ENCODE results near the gene ZNF524.

DNA sequence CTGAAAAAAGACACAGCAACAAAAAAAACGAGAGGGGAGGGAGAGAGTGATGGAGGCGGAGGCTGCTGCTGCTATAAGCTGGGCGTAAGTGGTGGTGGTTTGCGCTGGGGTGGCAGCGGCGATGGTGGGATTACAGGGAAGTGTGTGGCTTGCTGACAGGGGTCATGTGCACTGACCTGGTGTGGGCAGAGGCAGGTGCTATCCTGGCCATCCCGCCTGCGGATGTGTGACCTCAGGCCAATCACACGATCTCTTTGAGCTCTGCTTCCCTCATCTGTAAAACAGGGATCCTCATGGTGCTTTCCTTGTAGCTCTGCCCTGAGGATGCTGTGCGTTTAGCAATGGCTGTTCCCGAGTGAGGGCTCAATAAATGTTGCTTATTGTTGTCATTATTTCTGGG is 37.4 kb downstream of the ZNF524 start:
- TF ChIP-seq ELF1 (IDR thresholded peaks at IDR 0.05) (no peak), SMC3 (IDR thresholded peaks at IDR 0.05; ENCODE audit: low read depth, low read length) (no peak), MXI1 (IDR thresholded peaks at IDR 0.05; ENCODE audit: low read depth, low read length) (no peak), YY1 (IDR thresholded peaks at IDR 0.05; ENCODE audit: low read depth) (no peak), POLR2AphosphoS5 (IDR thresholded peaks at IDR 0.05; ENCODE audit: low read depth, low read length) (no peak), RAD21 (IDR thresholded peaks at IDR 0.05; ENCODE audit: low read length) (no peak)
- TF ChIP-seq, protein P1, sequence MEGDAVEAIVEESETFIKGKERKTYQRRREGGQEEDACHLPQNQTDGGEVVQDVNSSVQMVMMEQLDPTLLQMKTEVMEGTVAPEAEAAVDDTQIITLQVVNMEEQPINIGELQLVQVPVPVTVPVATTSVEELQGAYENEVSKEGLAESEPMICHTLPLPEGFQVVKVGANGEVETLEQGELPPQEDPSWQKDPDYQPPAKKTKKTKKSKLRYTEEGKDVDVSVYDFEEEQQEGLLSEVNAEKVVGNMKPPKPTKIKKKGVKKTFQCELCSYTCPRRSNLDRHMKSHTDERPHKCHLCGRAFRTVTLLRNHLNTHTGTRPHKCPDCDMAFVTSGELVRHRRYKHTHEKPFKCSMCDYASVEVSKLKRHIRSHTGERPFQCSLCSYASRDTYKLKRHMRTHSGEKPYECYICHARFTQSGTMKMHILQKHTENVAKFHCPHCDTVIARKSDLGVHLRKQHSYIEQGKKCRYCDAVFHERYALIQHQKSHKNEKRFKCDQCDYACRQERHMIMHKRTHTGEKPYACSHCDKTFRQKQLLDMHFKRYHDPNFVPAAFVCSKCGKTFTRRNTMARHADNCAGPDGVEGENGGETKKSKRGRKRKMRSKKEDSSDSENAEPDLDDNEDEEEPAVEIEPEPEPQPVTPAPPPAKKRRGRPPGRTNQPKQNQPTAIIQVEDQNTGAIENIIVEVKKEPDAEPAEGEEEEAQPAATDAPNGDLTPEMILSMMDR (IDR thresholded peaks at IDR 0.05), result no peak
- TF ChIP-seq, protein P2, sequence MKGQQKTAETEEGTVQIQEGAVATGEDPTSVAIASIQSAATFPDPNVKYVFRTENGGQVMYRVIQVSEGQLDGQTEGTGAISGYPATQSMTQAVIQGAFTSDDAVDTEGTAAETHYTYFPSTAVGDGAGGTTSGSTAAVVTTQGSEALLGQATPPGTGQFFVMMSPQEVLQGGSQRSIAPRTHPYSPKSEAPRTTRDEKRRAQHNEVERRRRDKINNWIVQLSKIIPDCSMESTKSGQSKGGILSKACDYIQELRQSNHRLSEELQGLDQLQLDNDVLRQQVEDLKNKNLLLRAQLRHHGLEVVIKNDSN (IDR thresholded peaks at IDR 0.05; ENCODE audit: borderline replicate concordance, low read depth), result no peak
- TF ChIP-seq, protein P3, sequence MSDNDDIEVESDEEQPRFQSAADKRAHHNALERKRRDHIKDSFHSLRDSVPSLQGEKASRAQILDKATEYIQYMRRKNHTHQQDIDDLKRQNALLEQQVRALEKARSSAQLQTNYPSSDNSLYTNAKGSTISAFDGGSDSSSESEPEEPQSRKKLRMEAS (IDR thresholded peaks at IDR 0.05; ENCODE audit: low read depth), result no peak
